Posterior cingulate gyrus (tissue), 11 donors: ENCODE measurements around the gene UBE2I.
"Not testable (repeated sequence)": the region's sequence is repeated elsewhere in the genome, so short reads cannot be mapped to it uniquely, and the experiment has no call there.

Source experiments
- DNase-seq, 10 donors: peaks; one replicate each; pipeline versions ENCODE4 v3.0.0 to v3.0.0-alpha.2; 2020 to 2021; ENCODE audit warnings: mixed read lengths in 3 of 10
- intact Hi-C: fragments of 100-400 bp; cut with DNase I; formaldehyde crosslinking; loops from one replicate; pipeline ENCODE4 v1.15.1; 2023

The UBE2I gene

GRCh38 chr16:1326946-1327618 lies 17.6 kb downstream of the UBE2I start:
- no peak for DNase-seq
- intact Hi-C loops = no loop called here

GRCh38 chr16:1327619-1327947 lies 18.1 kb downstream of the UBE2I start:
- intact Hi-C loops = no loop called here
- no peak for DNase-seq

GRCh38 chr16:1328136-1328535 lies 18.7 kb downstream of the UBE2I start:
- intact Hi-C loops, DNase-seq: not testable (repeated sequence)

DNA sequence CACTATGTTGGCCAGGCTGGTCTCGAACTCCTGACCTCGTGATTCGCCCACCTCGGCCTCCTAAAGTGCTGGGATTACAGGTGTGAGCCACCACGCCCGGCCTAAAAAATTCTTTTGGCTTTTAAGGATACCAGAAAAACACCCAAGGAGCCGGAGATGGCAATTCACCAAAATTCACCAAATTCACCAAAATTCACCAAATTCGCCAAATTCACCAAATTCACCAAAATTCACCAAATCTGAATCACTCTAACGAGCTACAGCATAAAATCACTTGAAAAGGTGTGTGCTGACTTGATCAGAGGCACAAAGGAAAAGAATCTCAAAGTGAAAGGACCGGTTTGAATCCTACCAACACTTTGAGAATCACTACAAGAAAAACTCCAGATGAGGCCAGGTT lies 19.5 kb downstream of the UBE2I start:
- intact Hi-C loops, DNase-seq: not testable (repeated sequence)

DNA sequence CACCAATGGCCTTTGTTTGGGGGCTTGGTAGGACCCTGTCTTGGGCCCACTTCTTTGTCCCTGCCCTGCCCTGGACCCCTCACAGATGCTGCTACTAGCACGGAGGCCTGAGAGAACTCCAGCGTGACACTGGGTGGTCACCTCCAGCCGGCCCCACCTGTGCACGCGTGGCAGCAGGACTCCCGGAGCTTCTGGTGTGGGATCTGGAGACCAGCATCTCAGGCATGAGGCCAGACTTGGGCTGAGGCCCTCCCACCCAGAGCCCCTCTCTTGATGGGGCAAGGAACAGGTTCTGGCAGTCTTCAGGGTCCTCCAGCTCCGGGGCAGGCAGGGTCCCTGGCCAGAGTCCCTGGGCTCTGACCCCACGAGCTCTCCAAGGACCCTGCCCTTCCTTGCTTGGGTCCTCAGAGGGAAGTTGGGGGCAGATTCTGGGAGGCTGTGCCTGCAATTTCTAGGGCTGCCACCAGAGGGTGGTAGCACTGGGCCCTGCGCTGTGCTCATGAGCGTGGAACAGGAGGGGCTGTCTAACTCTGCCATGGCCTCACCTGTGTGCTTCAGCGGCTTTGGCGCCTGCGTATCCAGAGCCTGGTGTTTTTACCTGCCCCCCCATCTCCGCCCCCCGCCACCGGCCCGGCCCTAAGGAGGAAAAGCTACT lies 21.0 kb downstream of the UBE2I start:
- no peak for DNase-seq
- intact Hi-C loops = no loop called here

DNA sequence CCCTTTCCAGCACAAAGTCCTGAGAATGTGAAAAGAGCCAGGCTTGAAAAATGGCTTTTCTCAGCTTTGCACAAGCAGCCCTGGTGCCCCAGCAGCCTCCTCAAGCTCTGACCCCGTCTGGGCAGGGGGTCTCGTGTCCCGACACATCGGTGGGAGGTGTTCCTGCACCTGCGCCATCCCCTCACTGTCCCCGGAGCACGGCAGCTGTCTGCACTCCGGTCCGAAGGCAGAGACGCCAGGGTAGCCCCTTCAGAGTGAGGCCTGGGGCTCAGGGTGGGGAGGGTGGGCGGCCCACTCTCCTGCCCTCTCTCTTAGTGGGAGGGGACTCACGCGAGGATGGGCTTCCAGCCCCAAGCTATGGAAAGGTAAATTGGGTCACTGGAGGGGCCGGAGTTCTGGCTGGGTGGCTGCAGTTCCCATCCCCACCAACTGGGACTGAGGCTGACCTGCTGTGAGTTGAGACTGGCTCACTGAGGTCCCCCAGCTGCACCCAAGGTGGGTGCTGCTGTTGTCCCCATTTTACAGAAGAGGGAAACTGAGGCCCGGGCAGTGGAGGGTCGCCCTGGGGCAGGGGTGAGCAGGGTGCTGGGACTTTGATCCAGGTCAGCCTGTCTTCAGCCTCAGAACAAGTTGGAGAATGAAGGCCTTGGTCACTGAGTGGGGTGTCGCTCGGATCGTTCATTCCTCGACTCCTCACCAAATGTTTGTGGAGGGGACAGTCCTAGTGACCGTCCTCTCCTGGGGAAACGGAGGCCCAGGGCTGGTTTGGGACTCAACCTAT lies 21.7 kb downstream of the UBE2I start:
- intact Hi-C loops = no loop called here
- DNase-seq = no peak

DNA sequence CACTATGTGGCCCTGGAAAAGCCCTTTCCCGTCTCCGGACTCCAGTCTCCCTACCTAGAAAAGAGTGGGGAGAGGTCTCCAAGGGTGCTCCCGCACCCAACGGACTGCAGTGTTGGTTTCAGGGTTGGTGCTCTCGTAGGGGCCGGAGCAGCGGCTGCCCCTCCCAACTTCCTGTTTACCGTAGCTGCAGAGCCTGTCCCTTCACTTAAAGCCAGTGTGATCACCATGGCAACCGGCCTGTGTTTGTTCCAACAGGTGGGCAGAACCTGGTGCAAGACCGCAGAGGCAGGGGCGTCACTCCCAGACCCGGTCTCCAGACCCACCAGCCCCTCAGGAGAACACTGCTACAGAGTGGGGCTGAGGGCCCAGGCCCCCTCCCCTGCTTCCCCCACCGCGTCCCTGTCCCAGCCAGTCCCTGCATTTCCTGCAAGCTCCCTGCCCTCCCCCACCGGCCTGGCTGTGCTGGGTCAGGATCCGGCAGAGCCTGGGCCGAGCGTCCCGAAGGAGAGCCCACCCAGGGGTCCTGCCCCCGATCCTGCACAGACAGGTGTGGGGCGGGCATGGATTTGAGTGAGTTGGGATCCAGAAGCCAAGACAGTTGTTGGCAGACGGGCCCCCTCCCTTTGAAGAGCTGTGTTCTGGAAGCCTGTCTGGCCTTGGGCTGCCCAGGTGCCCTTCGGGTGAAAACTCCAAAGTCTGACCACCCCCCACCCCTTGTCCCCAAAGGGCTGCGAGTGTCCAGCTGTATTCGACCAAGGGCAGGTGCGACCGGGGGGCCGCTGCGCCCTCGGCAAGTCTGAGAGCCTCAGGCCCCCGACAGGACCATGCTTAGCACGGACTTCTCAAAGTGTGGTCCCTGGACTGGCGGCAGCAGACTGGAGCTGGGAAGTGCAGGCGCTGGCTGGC lies 22.5 kb downstream of the UBE2I start:
- peak in 5 of 10 donors; percentile 47 to 93 (median 58) for DNase-seq
- intact Hi-C loops = no loop called here

DNA sequence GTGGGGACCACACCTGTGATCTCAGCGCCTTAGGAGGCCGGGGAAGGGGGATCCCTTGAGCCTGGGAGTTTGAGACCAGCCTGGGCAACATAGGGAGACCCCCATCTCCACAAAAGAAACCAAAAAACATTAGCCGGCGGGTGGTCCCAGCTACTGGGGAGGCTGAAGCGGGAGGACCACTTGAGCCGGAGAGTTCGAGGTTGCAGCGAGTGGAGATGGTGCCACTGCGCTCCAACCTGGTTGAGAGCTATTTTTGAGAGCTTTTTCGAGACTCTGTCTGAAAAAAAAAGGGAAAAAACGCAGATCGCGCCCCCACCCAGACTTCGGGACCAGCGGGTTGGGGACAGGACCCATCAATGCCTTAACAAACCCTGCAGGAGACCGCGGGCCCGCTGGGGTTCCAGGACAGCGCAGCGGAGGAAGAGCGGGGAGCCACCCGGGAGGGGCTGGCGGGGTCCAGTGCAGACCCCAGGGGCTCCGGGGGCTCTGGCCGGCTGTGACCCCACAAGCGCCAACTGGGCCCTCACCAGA lies 23.2 kb downstream of the UBE2I start:
- intact Hi-C loops = no loop called here
- no peak for DNase-seq

- peak in 7 of 10 donors; percentile 50 to 92 (median 63) for DNase-seq
- intact Hi-C loops = no loop called here
Observed at GRCh38 chr16:1333149-1333812, 23.8 kb downstream of the UBE2I start, which contains the start of gene BAIAP3. TSS of gene BAIAP3 (plus strand) at chr16:1333645. CDS start at chr16:1338550, 4,905 bp downstream.

DNA sequence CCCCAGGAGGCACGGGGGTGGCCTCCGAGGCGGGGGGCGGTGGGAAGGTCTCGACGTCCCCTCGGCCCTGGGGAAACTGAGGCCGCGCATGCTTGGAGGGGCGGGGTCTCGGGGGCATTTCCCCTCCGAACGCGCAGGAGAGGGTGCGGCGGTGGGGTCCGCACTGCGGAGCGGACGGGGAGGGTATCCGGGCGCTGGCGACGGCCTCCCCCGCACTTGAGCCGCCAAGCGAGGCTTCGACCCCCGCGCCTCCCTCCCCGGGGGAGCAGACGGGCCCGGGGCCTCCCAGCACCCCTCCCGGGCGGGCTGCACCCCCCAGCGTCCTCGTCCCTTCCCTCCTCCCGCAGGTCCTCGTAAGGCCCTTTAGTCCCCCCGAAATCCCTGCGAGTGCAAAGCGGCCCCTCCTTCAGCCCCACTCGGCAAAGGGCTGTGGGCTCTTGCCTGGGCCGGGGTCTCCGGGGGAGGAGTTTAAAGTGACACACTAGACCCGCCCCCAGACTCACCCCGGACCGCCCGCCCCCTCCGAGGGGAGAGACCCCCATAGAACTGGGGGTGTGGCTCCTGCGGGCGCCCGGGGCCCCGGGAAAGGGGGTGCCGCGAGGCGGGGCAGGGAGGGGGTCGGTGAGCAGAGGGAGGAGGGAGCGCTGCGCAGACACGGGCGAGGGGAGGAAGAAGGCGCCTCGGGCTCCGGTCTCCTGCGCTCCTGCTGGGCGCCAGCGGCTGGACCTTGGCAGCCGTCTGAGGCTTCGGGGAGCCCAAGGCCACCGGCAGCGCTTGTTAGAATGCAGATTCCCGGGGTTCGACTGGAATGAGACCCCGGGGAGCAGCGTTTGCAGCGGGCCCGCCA lies 24.6 kb downstream of the UBE2I start:
- intact Hi-C loops = no loop called here
- DNase-seq = no peak

GRCh38 chr16:1334739-1335138 lies 25.3 kb downstream of the UBE2I start:
- DNase-seq = no peak
- intact Hi-C loops = no loop called here

DNA sequence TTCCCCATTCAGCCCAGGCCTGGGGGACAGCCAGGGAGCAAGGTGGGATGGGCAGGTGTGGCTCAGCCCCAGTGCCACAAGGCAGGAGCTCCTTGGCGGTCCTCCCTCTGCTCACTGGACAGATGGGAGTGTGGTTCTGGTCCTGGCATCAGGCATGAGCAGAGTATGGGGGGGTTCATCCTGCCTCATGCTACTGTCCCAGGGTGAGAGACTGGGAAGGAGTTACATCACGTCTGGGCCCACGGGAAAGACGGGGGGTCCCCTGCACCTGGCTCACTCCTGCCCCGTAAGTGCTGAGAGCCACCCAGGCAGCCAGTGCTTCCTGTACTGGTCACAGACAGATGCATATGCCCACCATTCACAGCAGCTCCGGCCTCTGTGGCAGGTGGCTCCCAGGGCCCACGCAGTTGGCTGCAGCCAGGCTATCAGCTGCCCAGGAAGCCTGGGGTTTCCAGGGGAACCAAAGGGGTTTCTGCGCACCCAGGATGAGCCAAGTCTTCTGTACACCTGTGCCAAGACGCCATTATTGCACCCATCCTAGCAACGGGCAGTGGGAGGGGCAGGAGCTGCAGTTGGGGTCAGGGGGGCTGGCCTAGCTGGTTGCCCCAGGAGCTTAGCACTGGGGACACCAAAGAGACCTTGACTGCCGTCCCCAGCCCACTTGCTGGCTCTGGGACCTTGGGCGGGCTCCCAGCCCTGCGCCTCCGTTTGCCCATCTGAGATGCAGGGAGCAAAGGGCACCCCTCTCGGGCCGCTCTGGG lies 26.0 kb downstream of the UBE2I start:
- peak in 2 of 10 donors; percentile 16 to 34 for DNase-seq
- intact Hi-C loops = no loop called here

DNA sequence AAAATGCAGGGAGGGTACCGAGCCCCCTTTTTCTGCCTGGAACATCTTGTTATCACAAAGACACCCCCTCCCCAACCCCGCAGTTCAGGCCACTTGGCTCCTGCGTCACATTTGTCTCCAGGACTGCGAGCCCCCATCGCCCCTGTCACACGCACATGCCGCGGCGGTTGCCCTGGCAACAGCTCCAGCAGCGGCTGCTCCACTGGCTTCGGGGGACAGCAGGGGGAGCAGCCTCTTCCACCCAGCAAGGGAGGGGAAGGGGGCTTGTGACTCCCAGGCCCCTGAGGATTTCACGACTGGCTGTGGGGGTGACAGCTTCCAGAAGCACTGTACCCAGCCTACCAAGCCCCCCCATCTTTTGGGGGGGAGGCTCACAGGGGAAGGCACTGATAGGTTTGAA lies 26.6 kb downstream of the UBE2I start:
- intact Hi-C loops = no loop called here
- peak in 7 of 10 donors; percentile 35 to 93 (median 54) for DNase-seq

GRCh38 chr16:1336619-1337018 lies 27.2 kb downstream of the UBE2I start:
- intact Hi-C loops = no loop called here
- DNase-seq = no peak

DNA sequence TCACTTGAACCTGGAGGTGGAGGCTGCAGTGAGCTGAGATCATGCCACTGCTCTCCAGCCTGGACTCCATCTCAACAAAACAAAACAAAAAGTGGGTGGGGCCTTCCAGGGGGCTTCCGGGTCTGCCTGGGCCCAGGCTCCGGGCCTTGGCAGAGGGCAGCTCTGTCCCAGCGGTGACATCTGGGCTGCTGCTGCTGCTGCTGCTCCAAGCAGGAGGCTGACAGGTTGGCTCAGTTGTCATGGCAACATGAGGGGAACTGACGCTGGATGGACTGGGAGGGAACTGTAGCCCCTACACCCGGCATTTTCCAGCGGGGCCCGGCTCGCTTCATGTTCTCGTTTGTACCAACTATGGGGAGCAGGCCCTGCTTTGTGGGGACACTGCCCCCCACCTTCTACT lies 28.1 kb downstream of the UBE2I start:
- intact Hi-C loops = no loop called here

GRCh38 chr16:1338119-1338730 lies 28.8 kb downstream of the UBE2I start:
- intact Hi-C loops = no loop called here
- no peak for DNase-seq

More for the DNA sequence above, 28.1 kb downstream of the UBE2I start:
- no peak for DNase-seq

DNA sequence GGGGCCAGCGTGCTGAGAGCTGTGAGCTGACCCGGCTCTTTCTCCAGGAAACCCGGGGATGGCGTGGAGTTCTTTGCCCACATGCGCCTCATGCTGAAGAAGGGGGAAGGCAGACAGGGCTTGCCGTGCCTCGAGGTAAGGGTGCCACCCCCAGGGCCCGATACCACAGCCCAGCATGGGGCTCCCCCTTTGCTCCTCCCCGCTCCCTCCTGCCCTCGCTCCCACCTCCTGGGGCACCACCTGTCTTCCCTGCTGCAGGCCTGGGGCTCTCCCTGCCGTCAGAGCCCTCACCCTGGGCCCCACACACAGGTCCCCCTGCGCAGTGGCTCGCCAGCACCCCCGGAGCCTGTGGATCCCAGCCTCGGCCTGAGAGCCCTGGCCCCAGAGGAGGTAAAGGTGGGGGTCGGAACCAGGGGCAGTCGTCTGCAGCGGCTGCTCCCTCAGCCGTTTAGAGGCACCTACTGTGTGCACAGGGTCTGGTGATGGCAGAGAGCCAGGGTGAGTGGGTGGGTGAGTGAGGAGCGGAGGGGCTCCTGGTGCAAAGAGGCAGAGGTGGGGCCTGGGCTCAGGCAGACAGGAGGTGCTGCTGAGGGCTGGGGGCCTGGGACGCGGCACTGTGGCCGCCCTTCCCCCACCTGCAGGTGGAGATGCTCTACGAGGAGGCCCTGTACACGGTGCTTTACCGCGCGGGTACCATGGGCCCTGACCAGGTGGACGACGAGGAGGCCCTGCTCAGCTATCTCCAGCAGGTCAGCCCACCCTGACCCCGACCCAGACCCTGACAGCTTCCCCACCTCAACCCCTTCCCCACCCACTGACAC lies 29.6 kb downstream of the UBE2I start:
- intact Hi-C loops = no loop called here
- no peak for DNase-seq
